GM06990 (cell line): ENCODE data around the gene HERC2.

Experiments
- DNase-seq: peaks from one replicate; pipeline ENCODE4 v3.0.0-alpha.2; 2011; ENCODE audit not compliant: insufficient read length; ENCODE audit errors: extremely low read depth
- H3K27me3 ChIP-seq: replicated peaks from 2 replicates; pipeline ENCODE4 v1.6.0; 2011; ENCODE audit warnings: low read length; ENCODE audit not compliant: control insufficient read depth, insufficient read depth
- H3K36me3 ChIP-seq: 2 replicates; pipeline ENCODE4 v1.5.1; 2011; ENCODE audit warnings: low read length; ENCODE audit not compliant: control insufficient read depth, insufficient read depth
- H3K4me3 ChIP-seq: replicated peaks from 2 replicates; pipeline ENCODE4 v1.5.1; 2011; ENCODE audit warnings: low read depth, mild to moderate bottlenecking, control low read depth, low read length
- TF ChIP-seq, protein P1 (sequence below): IDR thresholded peaks from 2 replicates; pipeline ENCODE4 v1.5.1; 2011; ENCODE audit warnings: low read length, control low read depth, mild to moderate bottlenecking, inconsistent platforms; ENCODE audit not compliant: insufficient read depth, poor library complexity, severe bottlenecking

HERC2 gene

GRCh38 chr15:28098360-28098765, 223.6 kb downstream of the HERC2 start:
- H3K27me3 ChIP-seq = peaks cover 5% of the 10 kb centered on the region

GRCh38 chr15:28097656-28098359, 224.2 kb downstream of the HERC2 start:
- no peak for DNase-seq
- Histone ChIP-seq H3K36me3 (no peaks in the 10 kb centered on the region), H3K27me3 (peaks cover 5% of the 10 kb centered on the region), H3K4me3 (no peak overlapping the region)
- TF ChIP-seq, protein P1, sequence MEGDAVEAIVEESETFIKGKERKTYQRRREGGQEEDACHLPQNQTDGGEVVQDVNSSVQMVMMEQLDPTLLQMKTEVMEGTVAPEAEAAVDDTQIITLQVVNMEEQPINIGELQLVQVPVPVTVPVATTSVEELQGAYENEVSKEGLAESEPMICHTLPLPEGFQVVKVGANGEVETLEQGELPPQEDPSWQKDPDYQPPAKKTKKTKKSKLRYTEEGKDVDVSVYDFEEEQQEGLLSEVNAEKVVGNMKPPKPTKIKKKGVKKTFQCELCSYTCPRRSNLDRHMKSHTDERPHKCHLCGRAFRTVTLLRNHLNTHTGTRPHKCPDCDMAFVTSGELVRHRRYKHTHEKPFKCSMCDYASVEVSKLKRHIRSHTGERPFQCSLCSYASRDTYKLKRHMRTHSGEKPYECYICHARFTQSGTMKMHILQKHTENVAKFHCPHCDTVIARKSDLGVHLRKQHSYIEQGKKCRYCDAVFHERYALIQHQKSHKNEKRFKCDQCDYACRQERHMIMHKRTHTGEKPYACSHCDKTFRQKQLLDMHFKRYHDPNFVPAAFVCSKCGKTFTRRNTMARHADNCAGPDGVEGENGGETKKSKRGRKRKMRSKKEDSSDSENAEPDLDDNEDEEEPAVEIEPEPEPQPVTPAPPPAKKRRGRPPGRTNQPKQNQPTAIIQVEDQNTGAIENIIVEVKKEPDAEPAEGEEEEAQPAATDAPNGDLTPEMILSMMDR = no peak

More at GRCh38 chr15:28098360-28098765, 223.6 kb downstream of the HERC2 start:
- Histone ChIP-seq H3K36me3 (no peaks in the 10 kb centered on the region), H3K4me3 (no peak overlapping the region)
- no peak for DNase-seq
- TF ChIP-seq, protein P1 = no peak

- TF ChIP-seq, protein P1 = no peak
- no peak for DNase-seq
- Histone ChIP-seq H3K4me3 (no peak overlapping the region; the same call in 1 of the 2 replicates), H3K27me3 (peaks cover 5% of the 10 kb centered on the region), H3K36me3 (no peaks in the 10 kb centered on the region)
Observed at GRCh38 chr15:28096670-28097431, 225.1 kb downstream of the HERC2 start.

GRCh38 chr15:28096411-28096669, 225.6 kb downstream of the HERC2 start:
- Histone ChIP-seq H3K4me3 (peak overlapping the region; percentile 49), H3K36me3 (no peaks in the 10 kb centered on the region), H3K27me3 (peaks cover 5% of the 10 kb centered on the region)
- TF ChIP-seq, protein P1 = no peak
- DNase-seq = no peak

DNA sequence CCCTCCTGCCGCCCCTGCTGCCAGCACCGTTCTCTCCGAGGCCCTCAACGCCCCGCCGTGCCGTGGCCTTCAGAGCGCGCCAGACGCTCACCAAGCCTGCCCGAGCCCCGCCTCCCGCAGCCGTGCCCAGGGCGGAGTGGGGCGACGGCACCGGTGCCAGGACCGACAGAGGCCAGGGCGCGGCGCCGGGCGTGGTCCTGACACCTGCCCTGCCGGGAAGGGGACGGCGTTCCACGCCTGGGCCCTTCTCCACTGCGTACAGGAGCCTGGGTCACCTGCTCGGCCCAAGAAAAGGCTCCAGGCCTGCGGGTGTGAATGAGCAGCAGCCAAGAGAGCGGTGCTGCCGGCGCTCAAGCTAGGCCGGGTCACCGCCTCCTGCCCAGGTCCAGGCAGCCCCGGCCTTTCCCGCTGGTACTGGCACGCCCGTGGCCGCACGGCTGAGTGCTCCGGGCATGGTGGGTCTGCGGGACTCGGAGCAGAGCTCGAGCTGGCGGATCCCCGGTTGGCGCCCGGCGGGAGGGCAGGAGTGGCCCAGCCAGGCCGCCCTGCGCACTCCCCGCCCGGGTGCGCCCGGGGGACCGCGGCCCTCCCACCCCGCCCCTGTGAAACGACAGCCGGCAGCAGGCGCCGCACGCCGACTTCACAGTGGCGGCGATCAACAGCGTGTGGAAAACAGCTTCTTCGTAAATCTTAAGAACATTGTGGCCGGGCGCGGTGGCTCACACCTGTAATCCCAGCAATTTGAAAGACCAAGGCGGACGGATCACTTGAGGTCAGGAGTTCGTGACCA, 227.1 kb downstream of the HERC2 start:
- Histone ChIP-seq H3K4me3 (peak overlapping the region; percentile 49), H3K36me3 (no peaks in the 10 kb centered on the region), H3K27me3 (peaks cover 5% of the 10 kb centered on the region)
- TF ChIP-seq, protein P1 = no peak
- no peak for DNase-seq
